NCI-H774 (cell line): ENCODE measurements around the gene BEST2.

Experiments used
- DNase-seq: peaks from one replicate; lab custom pipeline; 2025; lab: John Stamatoyannopoulos, UW

BEST2 gene

GRCh38 chr19:12730064-12730463, 21.5 kb upstream of the BEST2 start:
- DNase-seq = no peak

GRCh38 chr19:12731337-12731736, 20.3 kb upstream of the BEST2 start:
- DNase-seq = no peak

GRCh38 chr19:12733369-12734214, 18.0 kb upstream of the BEST2 start:
- DNase-seq = no peak

GRCh38 chr19:12736995-12737834, 14.4 kb upstream of the BEST2 start, which contains the start of gene GET3:
TSS of gene GET3 (plus strand) at chr19:12737497. CDS start at chr19:12737506, 9 bp downstream.
- peak; percentile 99 for DNase-seq

DNA sequence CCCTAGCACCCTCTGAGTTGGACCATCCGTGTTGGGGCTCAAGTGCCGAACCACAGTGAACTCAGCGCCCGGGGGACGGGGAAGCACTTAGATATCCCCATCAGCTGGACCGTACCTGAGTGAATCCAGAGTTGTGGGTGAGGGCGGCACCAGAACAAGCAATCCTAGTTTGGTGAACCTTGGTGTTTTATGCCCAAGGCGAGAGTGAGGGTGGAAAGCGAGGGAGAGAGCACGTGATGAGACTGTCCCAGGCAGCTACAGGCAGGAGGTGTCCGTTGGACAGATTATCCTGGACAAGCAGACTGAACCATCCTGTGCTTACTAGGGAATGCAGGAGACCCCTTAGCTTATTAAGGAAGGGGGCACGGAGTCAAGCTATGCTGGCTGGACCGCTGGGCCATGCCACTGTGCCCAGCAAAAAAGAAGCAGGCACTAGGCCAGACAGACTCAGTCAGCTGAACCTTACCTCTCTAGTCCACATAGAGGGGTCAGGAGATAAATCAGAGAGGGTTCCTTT, 13.7 kb upstream of the BEST2 start:
- no peak for DNase-seq

GRCh38 chr19:12745166-12745897, 6.3 kb upstream of the BEST2 start:
- no peak for DNase-seq

DNA sequence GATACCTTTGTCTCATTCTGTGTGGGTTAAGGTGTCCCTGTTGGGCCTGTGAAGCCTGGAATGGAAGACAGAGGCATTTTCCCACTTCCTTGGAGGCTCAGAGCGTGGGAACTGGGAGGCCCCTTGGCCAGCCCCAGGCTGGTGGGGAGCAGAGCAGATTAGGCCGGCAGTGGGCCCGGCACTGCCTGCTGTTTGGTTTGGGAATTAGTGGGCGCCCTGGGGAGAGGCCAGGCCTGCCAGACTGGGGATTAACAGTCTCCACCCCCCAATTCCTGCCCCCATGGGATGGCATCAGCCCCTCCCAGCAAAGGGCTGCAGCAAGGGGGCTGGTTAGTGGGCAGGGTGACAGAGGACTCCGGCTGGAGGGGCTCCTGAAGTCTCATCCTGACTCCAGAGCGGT, 3.1 kb upstream of the BEST2 start:
- DNase-seq = no peak

- no peak for DNase-seq
Measured at GRCh38 chr19:12749938-12750521, 1.6 kb upstream of the BEST2 start.

DNA sequence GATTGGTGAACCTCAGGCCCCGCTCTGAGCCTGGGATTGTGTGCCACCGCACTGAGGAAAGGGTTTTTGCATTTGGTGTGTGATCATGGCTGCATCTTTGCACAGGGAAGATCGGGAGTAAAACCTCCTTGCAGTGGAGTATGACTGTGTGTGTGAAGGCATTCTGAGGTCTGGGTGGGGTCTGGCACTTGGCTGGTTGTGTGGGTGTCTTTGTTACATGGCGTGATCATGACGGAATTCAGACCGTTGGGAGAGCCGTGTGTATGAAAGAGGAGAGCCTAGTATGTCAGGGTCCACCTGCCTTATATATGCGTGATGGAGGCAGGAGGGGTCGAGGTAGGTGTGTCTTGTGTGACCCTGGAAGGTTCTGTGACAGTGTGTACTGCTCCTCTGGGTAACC, 740 bp upstream of the BEST2 start:
- DNase-seq = no peak

GRCh38 chr19:12752056-12752781, 628 bp downstream of the BEST2 start:
- DNase-seq = no peak

GRCh38 chr19:12754465-12755196, 3.0 kb downstream of the BEST2 start:
- no peak for DNase-seq

- DNase-seq = no peak
Measured at GRCh38 chr19:12756150-12756883, 4.7 kb downstream of the BEST2 start.

GRCh38 chr19:12757544-12758274, 6.1 kb downstream of the BEST2 start:
- peak; percentile 57 for DNase-seq

DNA sequence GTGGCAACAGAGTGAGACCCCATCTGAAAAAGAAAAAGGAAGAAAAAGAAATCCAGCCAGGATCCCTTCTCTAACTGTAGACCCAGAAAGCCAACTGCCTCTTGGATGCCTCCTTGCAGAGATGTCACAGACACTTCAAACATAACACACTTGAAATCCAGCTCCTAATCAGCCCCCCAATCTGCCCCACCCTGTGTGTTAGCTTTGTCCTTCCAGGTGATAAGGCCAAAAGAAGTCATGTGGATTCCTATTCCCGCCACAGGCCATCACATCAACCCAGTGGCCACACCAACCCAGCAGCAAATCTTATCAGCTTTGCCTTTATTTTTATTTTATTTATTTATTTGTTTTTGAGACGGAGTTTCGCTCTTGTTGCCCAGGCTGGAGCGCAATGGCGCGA, 8.1 kb downstream of the BEST2 start:
- DNase-seq = no peak

DNA sequence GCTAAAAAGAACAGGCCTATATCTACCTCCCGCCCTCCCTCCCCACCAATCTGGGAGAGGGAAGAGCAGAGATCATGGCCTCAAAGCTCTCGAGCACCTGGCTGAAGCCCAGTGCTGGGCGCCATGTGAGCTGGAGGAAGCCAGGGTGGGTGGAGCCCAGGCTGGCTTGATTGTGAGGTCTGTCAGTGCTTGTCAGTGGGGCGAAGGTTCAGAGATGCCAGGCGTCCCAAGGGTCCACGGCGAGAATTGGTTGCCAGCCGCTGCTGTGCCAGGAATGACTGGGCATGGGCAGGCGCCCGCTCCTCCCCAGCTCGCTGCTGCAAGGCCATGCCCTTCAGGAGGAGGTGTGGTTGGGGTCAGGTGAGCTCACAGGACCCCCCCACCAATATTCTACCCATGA, 11.5 kb downstream of the BEST2 start:
- DNase-seq = no peak

DNA sequence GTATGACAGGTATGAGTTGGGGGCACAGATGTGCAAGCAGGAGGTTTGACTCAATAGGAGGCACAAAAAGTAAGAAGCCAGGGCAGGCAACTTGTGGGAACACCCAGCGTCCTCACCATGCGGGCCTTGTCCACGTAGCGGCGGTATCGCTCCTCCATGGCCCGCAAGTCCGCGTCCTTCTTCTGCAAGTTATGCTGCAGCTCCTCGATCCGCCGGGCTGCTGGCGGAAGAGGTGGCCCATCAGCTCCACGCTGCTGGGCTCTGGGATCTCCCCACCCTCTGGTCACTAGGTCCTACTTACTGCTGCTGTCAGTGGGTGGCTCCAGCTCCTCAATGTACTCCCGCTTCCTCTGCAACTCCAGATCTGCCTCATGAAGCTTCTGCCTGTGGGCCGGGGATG, 13.1 kb downstream of the BEST2 start:
- no peak for DNase-seq

GRCh38 chr19:12766051-12766521, 14.5 kb downstream of the BEST2 start:
- no peak for DNase-seq

- DNase-seq = no peak
Measured at GRCh38 chr19:12767150-12767549, 15.6 kb downstream of the BEST2 start.

DNA sequence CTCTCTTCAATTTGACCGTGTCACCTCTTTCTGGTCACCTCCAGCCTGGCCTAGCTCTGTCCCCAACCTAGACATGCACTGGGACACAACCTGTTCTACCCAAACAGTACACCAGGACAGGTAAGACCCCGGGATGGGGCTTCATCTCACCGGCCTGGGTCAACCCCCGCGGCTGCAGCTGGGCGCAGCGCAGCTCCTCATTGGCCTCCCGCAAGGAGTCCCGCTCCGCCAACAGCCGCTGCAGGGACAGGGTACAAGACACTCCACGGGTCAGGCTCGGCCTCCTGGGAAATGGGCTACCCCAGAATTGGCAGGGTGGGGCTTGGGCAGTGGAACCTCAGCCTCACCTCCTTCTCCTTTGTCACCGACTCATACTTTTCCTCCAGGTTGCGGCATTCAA, 16.1 kb downstream of the BEST2 start:
- DNase-seq = no peak
